HepG2 (cell line): ENCODE measurements around the gene ME3. TPM values are rescaled to one million over a fixed set of nuclear protein-coding genes. Genes with fewer than 3 reads are reported as not detected.
A peak's percentile ranks its signal among the peaks of the same experiment; 100 is the strongest.

ENCODE experiments used
- ARID4A ChIP-seq: sonication (generic); formaldehyde crosslinking; IDR thresholded peaks from 2 replicates; pipeline ENCODE4 v1.5.0; 2020; ENCODE audit warnings: mild to moderate bottlenecking, missing genetic modification reagents, borderline replicate concordance
- ARNT ChIP-seq: fragments of 450-650 bp; IDR thresholded peaks from 2 replicates; pipeline ENCODE4 v1.6.1; 2017
- FLYWCH1 ChIP-seq: sonication (generic); formaldehyde crosslinking; IDR thresholded peaks from 2 replicates; pipeline ENCODE4 v1.8.1; 2023; ENCODE audit warnings: mild to moderate bottlenecking, missing genetic modification reagents
- GMEB1 ChIP-seq: sonication (generic); formaldehyde crosslinking; IDR thresholded peaks from 2 replicates; pipeline ENCODE4 v1.5.1; 2020; ENCODE audit warnings: missing genetic modification reagents, mild to moderate bottlenecking, borderline replicate concordance
- JUNB ChIP-seq: sonication (generic); formaldehyde crosslinking; IDR thresholded peaks from 2 replicates; pipeline ENCODE4 v1.8.0; 2022; ENCODE audit warnings: missing genetic modification reagents, mild to moderate bottlenecking, borderline replicate concordance
- KLF13 ChIP-seq: sonication (generic); formaldehyde crosslinking; IDR thresholded peaks from 2 replicates; pipeline ENCODE4 v1.4.0; 2020; ENCODE audit warnings: mild to moderate bottlenecking, missing genetic modification reagents
- MAZ ChIP-seq, 2 experiments: sonication (generic) in 1 of 2; formaldehyde crosslinking in 1 of 2; IDR thresholded peaks; 2 replicates each; pipeline versions ENCODE4 v1.5.0 to v1.6.1; 2012 to 2020; ENCODE audit warnings: low read depth in 2 of 2, mild to moderate bottlenecking in 2 of 2, borderline replicate concordance in 1 of 2, improper control_type of control experiment in 1 of 2, low read length in 1 of 2, missing genetic modification reagents in 1 of 2, moderate library complexity in 1 of 2
- NCOA2 ChIP-seq: sonication (generic); formaldehyde crosslinking; IDR thresholded peaks from 2 replicates; pipeline ENCODE4 v1.8.0; 2022; ENCODE audit warnings: inconsistent platforms
- SUZ12 ChIP-seq: fragments of 150-350 bp; IDR thresholded peaks from 2 replicates; pipeline ENCODE4 v1.6.1; 2014; ENCODE audit warnings: low read depth, low read length
- TBP ChIP-seq: sonication (generic); formaldehyde crosslinking; IDR thresholded peaks from 2 replicates; pipeline ENCODE4 v1.5.0; 2020; ENCODE audit warnings: missing genetic modification reagents
- ZBTB25 ChIP-seq: IDR thresholded peaks from 2 replicates; pipeline ENCODE4 v1.6.1; 2018; ENCODE audit warnings: missing genetic modification reagents
- ZFX ChIP-seq: sonication (generic); formaldehyde crosslinking; IDR thresholded peaks from 2 replicates; pipeline ENCODE4 v1.4.0; 2020; ENCODE audit warnings: mild to moderate bottlenecking, low read depth, missing genetic modification reagents, moderate library complexity
- ZHX1 ChIP-seq: sonication (generic); formaldehyde crosslinking; IDR thresholded peaks from 2 replicates; pipeline ENCODE4 v1.8.1; 2022; ENCODE audit warnings: low read depth, mild to moderate bottlenecking, missing genetic modification reagents
- ZNF343 ChIP-seq: sonication (generic); formaldehyde crosslinking; IDR thresholded peaks from 2 replicates; pipeline ENCODE4 v1.4.0; 2020; ENCODE audit warnings: mild to moderate bottlenecking, missing genetic modification reagents
- ZNF430 ChIP-seq: sonication (generic); formaldehyde crosslinking; IDR thresholded peaks from 2 replicates; pipeline ENCODE4 v1.9.0; 2021; ENCODE audit warnings: mild to moderate bottlenecking, missing genetic modification reagents
- ZNF780A ChIP-seq: sonication (generic); formaldehyde crosslinking; IDR thresholded peaks from 2 replicates; pipeline ENCODE4 v1.8.0; 2022; ENCODE audit warnings: mild to moderate bottlenecking, missing genetic modification reagents, moderate library complexity
- ZSCAN5A ChIP-seq: sonication (generic); formaldehyde crosslinking; IDR thresholded peaks from 2 replicates; pipeline ENCODE4 v1.8.0; 2022; ENCODE audit warnings: mild to moderate bottlenecking, missing genetic modification reagents, borderline replicate concordance
- polyA plus RNA-seq, 8 experiments: library from polyadenylated mRNA; depleted of rRNA in 3 of 8; stranded (reverse) in 7 of 8; unstranded in 1 of 8; fragments of >200 nt; fragmentation: Illumina TruSeq in 4 of 8; extraction: Trizol in 4 of 8; gene quantifications; 2 replicates each; pipeline versions ENCODE4 v1.2.1 to v1.2.3, GENCODE V29; 2011 to 2016; ENCODE audit warnings: low read depth in 4 of 8, missing spikeins in 1 of 8, mixed read lengths in 1 of 8; ENCODE audit not compliant: insufficient read depth in 1 of 8
- total RNA-seq, 5 experiments: library from RNA; depleted of rRNA; stranded (reverse); fragments of >200 nt; fragmentation: Illumina TruSeq; extraction: Trizol; gene quantifications; 2 replicates each; pipeline ENCODE4 v1.2.3, GENCODE V29; 2016; ENCODE audit warnings: low read depth in 1 of 5

The ME3 gene
- total and polyA plus RNA-seq, 2 of the 13 experiments (the other 11 are each of a cell fraction or from before 2014, with no cell fraction given): not detected

GRCh38 chr11:86456075-86456939, 216.1 kb downstream of the ME3 start (continued):
- TF ChIP-seq FLYWCH1 (no peak), ARID4A (0 out of 2 replicates have a peak, but pooled peaks have one; percentile 17), ZSCAN5A (CRISPR knock-in tag) (no peak), TBP (no peak), ZBTB25 (CRISPR knock-in tag) (no peak), ARNT (no peak), GMEB1 (CRISPR knock-in tag) (no peak), KLF13 (CRISPR knock-in tag) (no peak), MAZ (IDR thresholded peaks at IDR 0.05; ENCODE audit: borderline replicate concordance, low read depth, low read length) (no peak), MAZ (CRISPR knock-in tag; IDR thresholded peaks at IDR 0.05; ENCODE audit: low read depth) (peak; percentile 53; the same call in 1 of the 2 replicates), ZNF343 (CRISPR knock-in tag) (no peak), ZNF780A (no peak), ZHX1 (CRISPR knock-in tag) (no peak), NCOA2 (CRISPR knock-in tag) (peak; percentile 19; the same call in 1 of the 2 replicates), SUZ12 (no peak), JUNB (CRISPR knock-in tag) (no peak), ZFX (CRISPR knock-in tag) (no peak), ZNF430 (no peak)
